SK-N-MC (cell line): ENCODE data around the gene TBC1D22A.

Source experiments
- EZH2 ChIP-seq: fragments of 200-600 bp; sonication (generic); IDR thresholded peaks from one replicate; pipeline ENCODE4 v1.6.1; 2017; ENCODE audit warnings: antibody characterized with exemption
- POLR2AphosphoS5 ChIP-seq: IDR thresholded peaks from 2 replicates; pipeline ENCODE4 v1.6.1; 2012; ENCODE audit warnings: mild to moderate bottlenecking, low read depth, low read length, borderline replicate concordance

GRCh38 chr22:46985507-46985882 is 223.0 kb downstream of the TBC1D22A start:
- TF ChIP-seq POLR2AphosphoS5 (no peak), EZH2 (no peak)
